Muscle layer of colon (tissue), 2 donors: Measurements from ENCODE around the gene B3GALT5.

ENCODE experiments used
- H3K27ac ChIP-seq: one replicate; pipeline ENCODE4 v1.7.0; 2013; ENCODE audit warnings: low read depth, mild to moderate bottlenecking, low read length, moderate library complexity
- H3K27me3 ChIP-seq, 2 donors: one replicate each; pipeline ENCODE4 v1.7.0; 2013; ENCODE audit warnings: low read length in 2 of 2, mild to moderate bottlenecking in 2 of 2; ENCODE audit not compliant: insufficient read depth in 2 of 2, control insufficient read depth in 1 of 2
- H3K36me3 ChIP-seq: one replicate; pipeline ENCODE4 v1.7.0; 2013; ENCODE audit warnings: mild to moderate bottlenecking, low read length; ENCODE audit not compliant: insufficient read depth
- H3K4me1 ChIP-seq: one replicate; pipeline ENCODE4 v1.7.0; 2013; ENCODE audit warnings: mild to moderate bottlenecking, low read length; ENCODE audit not compliant: insufficient read depth
- H3K4me3 ChIP-seq, 2 donors: one replicate each; pipeline ENCODE4 v1.7.0; 2013; ENCODE audit warnings: low read length in 2 of 2, low read depth in 1 of 2, mild to moderate bottlenecking in 1 of 2, moderate library complexity in 1 of 2
- H3K9ac ChIP-seq: one replicate; pipeline ENCODE4 v1.7.0; 2013; ENCODE audit warnings: low read length
- H3K9me3 ChIP-seq: one replicate; pipeline ENCODE4 v1.7.0; 2013; ENCODE audit warnings: mild to moderate bottlenecking, low read length
- donor health status: abdominal sarcoma.
- donor health status: Adenocarcinoma of cecum.

The B3GALT5 gene

DNA sequence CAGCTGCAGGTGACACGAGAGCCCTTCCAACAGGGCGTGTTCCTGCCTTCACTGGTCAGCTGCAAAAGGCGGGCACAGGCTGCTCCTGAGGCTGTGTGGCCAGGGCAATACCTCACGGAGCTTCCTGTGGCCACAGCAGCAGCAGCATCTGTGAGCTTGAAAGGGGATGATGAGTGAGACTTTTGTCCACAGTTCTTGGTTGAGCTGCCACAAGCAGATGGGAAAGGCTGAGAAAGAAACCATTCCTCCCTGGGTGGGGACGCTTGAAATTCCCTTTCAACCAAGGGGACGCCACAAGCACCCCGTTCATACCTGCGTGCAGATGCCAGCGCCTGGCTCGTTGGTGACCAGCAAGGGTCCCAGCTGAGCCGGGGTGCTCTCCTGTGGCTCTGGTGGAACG is 37.6 kb downstream of the B3GALT5 start:
- Histone ChIP-seq H3K27me3 (no peaks in the 10 kb centered on the region), H3K4me1 (peaks cover 13% of the 10 kb centered on the region), H3K4me3 (no peak overlapping the region), H3K27ac (no peak overlapping the region), H3K36me3 (no peaks in the 10 kb centered on the region), H3K9me3 (peaks cover 9% of the 10 kb centered on the region), H3K9ac (no peak overlapping the region)

DNA sequence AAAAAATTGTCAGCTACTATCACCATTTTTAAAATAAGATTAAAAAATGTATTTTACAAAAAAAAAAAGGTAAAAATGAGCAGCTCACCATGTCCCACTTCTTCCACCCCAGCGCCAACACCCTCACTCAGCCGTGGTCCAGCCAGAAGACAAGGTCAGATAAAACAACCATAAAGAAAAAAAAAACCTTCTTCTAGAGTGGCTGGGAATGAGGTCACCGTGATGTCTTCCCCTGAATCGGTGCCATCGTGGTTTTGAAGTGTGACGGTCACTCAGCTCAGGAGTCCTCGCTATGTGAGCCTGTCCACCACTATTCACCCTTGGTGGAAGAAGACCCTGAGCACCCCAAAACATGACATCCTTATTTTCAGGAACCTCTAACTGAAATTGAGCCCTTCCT is 38.1 kb downstream of the B3GALT5 start:
- Histone ChIP-seq H3K36me3 (no peaks in the 10 kb centered on the region), H3K4me3 (no peak overlapping the region), H3K9me3 (peaks cover 9% of the 10 kb centered on the region), H3K4me1 (peaks cover 18% of the 10 kb centered on the region), H3K9ac (no peak overlapping the region), H3K27me3 (no peaks in the 10 kb centered on the region), H3K27ac (no peak overlapping the region)

DNA sequence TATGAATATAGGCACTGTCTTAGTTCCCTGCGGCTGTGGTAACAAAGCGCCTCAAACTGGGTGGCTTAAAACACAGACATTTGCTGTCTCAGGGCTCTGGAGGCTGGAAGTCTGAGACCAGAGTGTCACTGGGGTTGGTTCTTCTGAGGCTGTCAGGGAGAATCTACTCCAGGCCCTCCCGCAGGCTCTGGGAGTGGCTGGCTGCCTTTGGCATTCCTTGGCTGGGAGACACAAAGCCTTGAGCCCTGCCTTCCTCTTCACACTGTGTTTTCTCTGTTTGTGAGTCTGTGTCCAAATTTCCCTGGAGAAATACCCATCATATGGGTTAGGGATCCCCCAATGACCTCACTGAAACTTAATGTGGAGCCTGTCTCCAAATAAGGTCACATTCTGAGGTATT is 38.5 kb downstream of the B3GALT5 start:
- H3K27ac ChIP-seq = no peak overlapping the region
- H3K4me1 ChIP-seq = peaks cover 22% of the 10 kb centered on the region
- no peak overlapping the region for H3K4me3 ChIP-seq
- H3K9ac ChIP-seq = no peak overlapping the region
- no peaks in the 10 kb centered on the region for H3K27me3 ChIP-seq
- peaks cover 9% of the 10 kb centered on the region for H3K9me3 ChIP-seq
- no peaks in the 10 kb centered on the region for H3K36me3 ChIP-seq

DNA sequence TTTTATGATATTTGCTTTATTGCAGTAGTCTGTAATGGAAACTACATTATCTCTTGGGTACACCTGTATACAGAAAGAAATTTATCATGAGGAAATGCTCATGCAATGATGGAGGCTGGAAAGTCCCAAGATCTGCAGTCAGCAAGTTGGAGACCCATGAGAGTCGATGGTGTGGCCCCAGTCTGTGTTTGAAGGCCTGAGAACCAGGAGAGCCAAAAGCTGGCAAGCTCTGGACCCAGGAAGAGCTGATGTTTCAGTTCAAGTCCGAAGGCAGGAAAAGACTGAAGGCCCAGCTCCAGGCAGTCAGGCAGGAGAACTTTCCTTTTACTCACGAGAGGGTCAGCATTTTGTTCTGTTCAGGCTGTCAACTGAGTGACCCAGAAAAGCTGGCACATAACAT is 42.2 kb downstream of the B3GALT5 start:
- no peak overlapping the region for H3K4me3 ChIP-seq
- peaks cover 31% of the 10 kb centered on the region for H3K4me1 ChIP-seq
- H3K9ac ChIP-seq = no peak overlapping the region
- H3K9me3 ChIP-seq = peaks cover 9% of the 10 kb centered on the region
- H3K36me3 ChIP-seq = no peaks in the 10 kb centered on the region
- H3K27ac ChIP-seq = peak overlapping the region; percentile 24
- H3K27me3 ChIP-seq = no peaks in the 10 kb centered on the region

DNA sequence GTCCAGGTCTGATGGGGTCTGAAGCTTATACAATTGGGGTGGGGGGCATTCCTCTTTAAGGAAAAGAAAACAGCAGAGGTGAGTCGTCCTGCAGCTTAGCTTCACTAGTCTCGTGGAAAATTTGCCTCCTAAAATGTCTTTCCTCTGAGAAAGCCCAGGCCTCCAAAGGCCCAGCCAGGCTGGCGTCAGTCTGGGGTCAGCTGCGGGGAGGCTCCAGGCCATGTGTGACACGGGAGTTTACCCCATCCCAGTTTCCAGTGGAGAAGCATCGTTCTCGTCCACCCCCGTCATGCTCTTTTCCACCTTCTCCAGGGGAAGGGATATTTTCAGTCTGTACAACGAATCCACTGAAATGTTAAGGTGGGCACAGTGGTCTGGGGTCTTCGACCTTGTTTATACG is 42.8 kb downstream of the B3GALT5 start:
- H3K4me3 ChIP-seq = no peak overlapping the region
- peaks cover 9% of the 10 kb centered on the region for H3K9me3 ChIP-seq
- H3K4me1 ChIP-seq = peaks cover 37% of the 10 kb centered on the region
- no peak overlapping the region for H3K9ac ChIP-seq
- H3K36me3 ChIP-seq = no peaks in the 10 kb centered on the region
- H3K27ac ChIP-seq = peak overlapping the region; percentile 24
- no peaks in the 10 kb centered on the region for H3K27me3 ChIP-seq

DNA sequence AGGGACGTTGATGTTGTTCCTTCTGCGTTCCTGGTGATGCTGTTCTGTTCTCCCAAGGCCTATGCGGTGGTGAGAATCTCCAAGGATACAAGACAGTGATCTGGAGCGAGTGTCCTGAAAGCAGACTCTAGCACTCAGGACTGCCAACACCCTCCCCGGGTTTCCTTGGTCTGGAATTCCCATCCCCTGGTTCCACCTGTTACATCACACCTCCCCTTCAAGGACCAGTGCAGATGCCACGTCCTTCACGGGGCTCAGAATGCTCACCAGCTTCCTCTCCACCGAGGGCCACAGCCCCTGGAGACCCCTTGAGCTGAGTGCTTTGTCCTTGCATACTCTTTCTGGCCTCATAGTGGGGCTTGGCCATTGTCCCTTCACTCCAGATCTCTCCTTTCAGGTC is 43.5 kb downstream of the B3GALT5 start:
- Histone ChIP-seq H3K27me3 (no peaks in the 10 kb centered on the region), H3K27ac (no peak overlapping the region), H3K4me1 (peaks cover 40% of the 10 kb centered on the region), H3K9ac (no peak overlapping the region), H3K9me3 (peaks cover 9% of the 10 kb centered on the region), H3K36me3 (no peaks in the 10 kb centered on the region), H3K4me3 (no peak overlapping the region)

DNA sequence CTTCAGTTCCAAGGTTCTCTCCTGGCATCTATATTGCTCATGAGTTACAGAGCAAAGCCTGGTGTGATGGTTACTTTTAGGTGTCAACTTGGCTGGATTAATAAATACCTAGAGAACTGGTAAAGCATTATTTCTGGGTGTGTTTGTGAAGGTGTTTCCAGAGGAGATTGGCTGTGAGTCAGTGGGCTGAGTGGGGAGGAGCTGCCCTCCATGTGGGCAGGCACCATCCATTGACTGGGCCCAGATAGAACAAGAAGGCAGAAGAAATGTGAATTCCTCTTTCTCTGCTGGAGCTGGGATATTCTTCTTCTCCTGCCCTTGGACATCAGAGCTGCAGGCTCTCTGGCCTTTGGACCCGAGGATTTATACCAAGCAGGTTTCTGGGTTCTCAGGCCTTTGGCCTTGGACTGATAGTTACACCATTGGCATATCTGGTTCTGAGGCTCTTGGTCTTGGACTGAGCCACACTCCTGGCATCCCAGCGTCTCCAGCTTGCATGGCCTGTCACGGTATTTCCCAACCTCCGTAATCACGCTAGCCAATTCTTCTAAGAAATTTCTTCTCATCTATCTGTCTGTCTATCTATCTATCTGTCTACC is 44.5 kb downstream of the B3GALT5 start:
- H3K27me3 ChIP-seq = no peaks in the 10 kb centered on the region
- H3K9me3 ChIP-seq = peaks cover 9% of the 10 kb centered on the region
- H3K27ac ChIP-seq = no peak overlapping the region
- no peaks in the 10 kb centered on the region for H3K36me3 ChIP-seq
- H3K4me3 ChIP-seq = no peak overlapping the region
- H3K9ac ChIP-seq = no peak overlapping the region
- peaks cover 36% of the 10 kb centered on the region for H3K4me1 ChIP-seq

DNA sequence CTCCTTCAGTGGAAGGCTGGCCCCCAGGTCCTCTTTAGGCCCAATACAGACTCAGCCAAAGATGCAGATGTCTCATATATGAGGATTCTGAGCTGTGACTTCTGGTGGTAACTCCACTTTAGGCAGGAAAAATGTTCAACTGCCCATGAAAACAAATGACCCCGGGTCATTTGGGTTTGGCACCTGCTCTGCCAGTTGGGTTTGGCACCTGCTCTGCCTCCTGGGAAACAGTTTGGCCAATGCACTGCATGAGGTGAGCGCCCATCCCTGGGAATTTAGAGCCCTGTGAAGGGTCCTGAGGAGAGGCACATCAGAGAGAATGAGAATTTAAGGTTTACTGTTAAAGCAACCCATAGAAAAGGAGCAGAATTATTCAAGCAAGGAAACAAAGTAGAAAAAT is 45.3 kb downstream of the B3GALT5 start:
- no peaks in the 10 kb centered on the region for H3K27me3 ChIP-seq
- H3K36me3 ChIP-seq = no peaks in the 10 kb centered on the region
- peaks cover 8% of the 10 kb centered on the region for H3K9me3 ChIP-seq
- no peak overlapping the region for H3K9ac ChIP-seq
- no peak overlapping the region for H3K4me3 ChIP-seq
- peaks cover 36% of the 10 kb centered on the region for H3K4me1 ChIP-seq
- no peak overlapping the region for H3K27ac ChIP-seq

DNA sequence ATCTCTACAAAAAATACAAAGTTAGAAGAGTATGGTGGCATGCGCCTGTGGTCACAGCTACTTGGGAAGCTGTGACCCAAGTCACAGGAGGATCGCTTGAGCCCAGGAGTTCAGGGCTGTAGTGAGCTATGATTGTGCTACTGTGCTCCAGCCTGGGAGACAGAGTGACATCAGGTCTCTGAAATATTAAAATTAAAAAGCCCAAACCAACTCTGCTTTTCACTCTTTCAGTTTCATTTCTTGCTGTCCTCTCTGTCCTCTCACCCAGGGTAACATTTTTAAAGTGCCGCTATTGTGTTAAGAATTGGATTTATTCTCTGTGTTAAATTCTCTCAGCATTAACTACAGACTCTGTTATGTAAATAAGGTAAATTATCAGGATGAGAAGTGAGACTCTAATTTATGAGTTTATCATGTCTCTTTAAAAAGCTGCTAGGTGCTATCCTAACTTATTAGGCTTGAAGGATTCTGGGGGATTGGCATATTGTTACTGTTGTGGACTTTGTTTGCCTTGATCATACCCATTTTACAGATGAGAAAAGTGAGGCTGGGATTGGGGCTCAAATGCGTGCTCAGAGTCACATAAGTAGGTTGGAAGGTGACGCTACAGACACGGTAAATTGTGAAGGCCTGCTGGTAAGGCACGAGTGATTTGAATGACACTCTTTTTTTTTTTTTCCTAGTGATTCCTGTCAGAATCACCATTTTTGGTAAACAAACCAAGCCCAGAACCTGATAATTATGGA is 46.5 kb downstream of the B3GALT5 start:
- no peak overlapping the region for H3K9ac ChIP-seq
- H3K9me3 ChIP-seq = no peaks in the 10 kb centered on the region
- H3K27ac ChIP-seq = no peak overlapping the region

DNA sequence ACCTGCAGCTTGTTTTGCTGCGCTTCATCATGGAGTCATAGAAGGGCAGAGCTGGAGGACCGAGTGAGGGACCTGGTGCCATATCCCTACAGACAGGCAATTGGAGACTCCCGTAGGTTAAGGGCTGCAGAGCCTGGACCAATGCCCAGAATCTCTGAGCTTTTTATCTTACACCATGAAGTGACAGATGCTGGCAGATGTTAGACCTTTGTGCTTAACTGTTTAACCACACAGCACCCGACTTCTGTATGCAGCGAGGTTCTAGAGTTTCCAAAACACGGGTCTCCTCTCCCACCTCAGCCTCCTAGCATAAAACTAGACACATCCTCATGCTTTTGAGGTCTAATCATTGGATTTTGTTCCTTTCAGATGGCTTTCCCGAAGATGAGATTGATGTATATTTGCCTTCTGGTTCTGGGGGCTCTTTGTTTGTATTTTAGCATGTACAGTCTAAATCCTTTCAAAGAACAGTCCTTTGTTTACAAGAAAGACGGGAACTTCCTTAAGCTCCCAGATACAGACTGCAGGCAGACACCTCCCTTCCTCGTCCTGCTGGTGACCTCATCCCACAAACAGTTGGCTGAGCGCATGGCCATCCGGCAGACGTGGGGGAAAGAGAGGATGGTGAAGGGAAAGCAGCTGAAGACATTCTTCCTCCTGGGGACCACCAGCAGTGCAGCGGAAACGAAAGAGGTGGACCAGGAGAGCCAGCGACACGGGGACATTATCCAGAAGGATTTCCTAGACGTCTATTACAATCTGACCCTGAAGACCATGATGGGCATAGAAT is 47.6 kb downstream of the B3GALT5 start:
- Histone ChIP-seq H3K36me3 (no peaks in the 10 kb centered on the region), H3K4me3 (peak overlapping the region in 1 of 2 donors; percentile 35), H3K9ac (no peak overlapping the region), H3K27ac (peak overlapping the region; percentile 63), H3K27me3 (no peaks in the 10 kb centered on the region), H3K9me3 (no peaks in the 10 kb centered on the region), H3K4me1 (peaks cover 29% of the 10 kb centered on the region)

More for the DNA sequence above, 46.5 kb downstream of the B3GALT5 start:
- Histone ChIP-seq H3K4me3 (no peak overlapping the region), H3K27me3 (no peaks in the 10 kb centered on the region), H3K36me3 (no peaks in the 10 kb centered on the region), H3K4me1 (peaks cover 36% of the 10 kb centered on the region)

DNA sequence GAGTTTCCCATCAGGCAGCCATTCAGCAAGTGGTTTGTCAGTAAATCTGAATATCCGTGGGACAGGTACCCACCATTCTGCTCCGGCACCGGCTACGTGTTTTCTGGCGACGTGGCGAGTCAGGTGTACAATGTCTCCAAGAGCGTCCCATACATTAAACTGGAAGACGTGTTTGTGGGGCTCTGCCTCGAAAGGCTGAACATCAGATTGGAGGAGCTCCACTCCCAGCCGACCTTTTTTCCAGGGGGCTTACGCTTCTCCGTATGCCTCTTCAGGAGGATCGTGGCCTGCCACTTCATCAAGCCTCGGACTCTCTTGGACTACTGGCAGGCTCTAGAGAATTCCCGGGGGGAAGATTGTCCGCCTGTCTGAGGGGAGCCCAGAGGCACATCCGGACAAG is 48.4 kb downstream of the B3GALT5 start:
- no peak overlapping the region for H3K9ac ChIP-seq
- no peaks in the 10 kb centered on the region for H3K9me3 ChIP-seq
- peak overlapping the region; percentile 31 for H3K27ac ChIP-seq
- H3K27me3 ChIP-seq = no peaks in the 10 kb centered on the region
- H3K36me3 ChIP-seq = no peaks in the 10 kb centered on the region
- peaks cover 21% of the 10 kb centered on the region for H3K4me1 ChIP-seq
- H3K4me3 ChIP-seq = no peak overlapping the region
